ENCODE data around the gene LGALS3BP.
"Not testable (repeated sequence)": the region's sequence is repeated elsewhere in the genome, so short reads cannot be mapped to it uniquely, and the experiment has no call there.

Gene LGALS3BP, protein sequence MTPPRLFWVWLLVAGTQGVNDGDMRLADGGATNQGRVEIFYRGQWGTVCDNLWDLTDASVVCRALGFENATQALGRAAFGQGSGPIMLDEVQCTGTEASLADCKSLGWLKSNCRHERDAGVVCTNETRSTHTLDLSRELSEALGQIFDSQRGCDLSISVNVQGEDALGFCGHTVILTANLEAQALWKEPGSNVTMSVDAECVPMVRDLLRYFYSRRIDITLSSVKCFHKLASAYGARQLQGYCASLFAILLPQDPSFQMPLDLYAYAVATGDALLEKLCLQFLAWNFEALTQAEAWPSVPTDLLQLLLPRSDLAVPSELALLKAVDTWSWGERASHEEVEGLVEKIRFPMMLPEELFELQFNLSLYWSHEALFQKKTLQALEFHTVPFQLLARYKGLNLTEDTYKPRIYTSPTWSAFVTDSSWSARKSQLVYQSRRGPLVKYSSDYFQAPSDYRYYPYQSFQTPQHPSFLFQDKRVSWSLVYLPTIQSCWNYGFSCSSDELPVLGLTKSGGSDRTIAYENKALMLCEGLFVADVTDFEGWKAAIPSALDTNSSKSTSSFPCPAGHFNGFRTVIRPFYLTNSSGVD

DNA sequence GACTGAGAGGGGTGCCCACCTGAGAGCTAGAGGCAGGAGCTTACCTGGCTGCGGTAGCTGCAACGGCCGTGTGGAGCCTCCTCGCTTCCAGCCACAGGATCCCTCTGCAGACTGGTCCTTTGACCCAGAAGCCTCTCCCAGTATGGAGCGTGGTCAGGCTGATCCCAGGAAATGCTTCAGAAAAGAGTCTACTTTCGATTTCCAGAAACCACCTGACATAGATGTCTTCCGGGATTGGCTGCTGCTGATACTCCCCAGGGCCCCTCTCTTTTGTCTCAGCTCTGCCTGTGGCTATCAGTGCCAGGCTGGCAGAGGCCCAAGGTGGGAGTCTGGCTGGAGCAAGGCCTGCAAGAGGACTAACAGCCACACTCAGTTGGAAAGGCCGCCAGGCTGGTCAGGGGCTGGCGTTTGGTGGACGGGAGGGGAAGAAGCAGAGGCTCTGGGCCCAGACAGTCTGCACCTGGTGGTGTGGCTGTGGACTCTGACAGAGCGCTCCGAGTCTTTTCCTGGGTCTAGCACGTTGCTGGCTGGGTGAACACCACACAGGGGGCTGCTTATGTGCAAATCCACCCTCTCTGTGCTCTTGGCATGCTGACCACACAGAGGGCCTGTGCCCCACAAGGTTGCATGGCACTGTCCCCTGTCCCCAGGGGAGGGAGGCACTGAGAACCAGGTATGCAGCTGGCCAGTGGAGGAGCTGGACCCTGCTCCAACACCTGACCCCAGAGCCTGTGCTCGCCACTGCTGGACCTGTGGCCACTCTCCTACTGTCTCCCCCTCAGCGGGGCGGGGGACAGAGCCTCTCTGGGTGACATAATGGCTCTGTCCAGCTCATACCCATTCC, at the start of gene LGALS3BP:
Gene LGALS3BP (minus strand): TSS at position 144 of the 844 bp plus-strand sequence. CDS start 2,732 bp downstream, outside the sequence.
- DNase-seq, result no peak
- TF ChIP-seq GATA1 (IDR thresholded peaks at IDR 0.05; ENCODE audit: low read depth, low read length) (no peak), POLR2A (IDR thresholded peaks at IDR 0.05; ENCODE audit: low read length) (no peak)

DNA sequence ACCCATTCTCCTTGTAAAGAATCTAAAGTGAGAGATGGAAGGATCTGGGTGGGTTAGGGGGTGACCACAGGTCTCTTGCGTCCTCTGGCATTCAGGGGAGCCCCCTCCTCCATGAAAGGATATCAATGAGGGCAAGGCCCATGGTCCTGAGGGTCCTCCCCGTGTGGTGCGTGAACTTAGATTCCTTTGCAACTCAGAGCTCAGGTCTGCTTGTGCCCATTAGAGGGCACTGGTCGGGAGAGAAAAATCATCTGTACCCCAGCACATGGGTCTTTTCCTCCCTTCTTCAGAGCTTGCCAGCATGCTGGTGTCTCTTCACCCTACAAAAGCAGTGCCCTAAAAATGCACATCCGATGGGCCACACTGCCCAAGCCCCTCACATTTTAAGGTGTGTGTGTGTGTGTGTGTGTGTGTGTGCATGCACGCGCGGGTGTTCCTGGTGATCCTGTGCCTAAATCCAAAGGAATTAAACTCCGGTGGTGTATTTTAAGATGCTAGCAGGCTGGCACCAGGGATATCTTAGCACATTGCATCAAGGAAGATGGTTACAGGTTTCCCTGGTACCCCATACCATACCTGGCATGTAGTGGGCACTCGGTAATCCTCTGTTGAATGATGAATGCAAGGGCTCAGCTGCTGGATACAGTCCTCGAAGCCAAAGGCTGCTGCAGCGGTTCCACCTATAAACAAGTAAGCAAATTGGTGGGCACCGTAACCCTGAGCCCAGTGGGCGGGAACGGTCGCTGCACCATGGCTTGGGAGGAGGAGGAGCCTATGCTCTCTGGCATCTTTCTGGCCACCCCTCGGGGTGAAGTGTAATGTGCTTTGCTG, 49.0 kb upstream of the LGALS3BP start:
- TF ChIP-seq POLR2A (IDR thresholded peaks at IDR 0.05; ENCODE audit: low read length) (no peak), GATA1 (IDR thresholded peaks at IDR 0.05; ENCODE audit: low read depth, low read length) (no peak)
- DNase-seq, result no peak

GRCh38 chr17:79027925-79028491, 48.3 kb upstream of the LGALS3BP start:
- DNase-seq, result no peak
- TF ChIP-seq POLR2A (IDR thresholded peaks at IDR 0.05; ENCODE audit: low read length) (no peak), GATA1 (IDR thresholded peaks at IDR 0.05; ENCODE audit: low read depth, low read length) (no peak)

- TF ChIP-seq POLR2A (IDR thresholded peaks at IDR 0.05; ENCODE audit: low read length), result no peak
- TF ChIP-seq GATA1 (IDR thresholded peaks at IDR 0.05; ENCODE audit: low read depth, low read length), result no peak
- peak; percentile 34 to 67 for DNase-seq
Observed at GRCh38 chr17:79027274-79027924, 47.7 kb upstream of the LGALS3BP start.

GRCh38 chr17:79026376-79027273, 46.9 kb upstream of the LGALS3BP start:
- TF ChIP-seq POLR2A (IDR thresholded peaks at IDR 0.05; ENCODE audit: low read length) (no peak), GATA1 (IDR thresholded peaks at IDR 0.05; ENCODE audit: low read depth, low read length) (no peak)
- no peak for DNase-seq

GRCh38 chr17:79024901-79025737, 45.4 kb upstream of the LGALS3BP start:
- DNase-seq, result no peak
- no peak for TF ChIP-seq GATA1 (IDR thresholded peaks at IDR 0.05; ENCODE audit: low read depth, low read length)
- no peak for TF ChIP-seq POLR2A (IDR thresholded peaks at IDR 0.05; ENCODE audit: low read length)

DNA sequence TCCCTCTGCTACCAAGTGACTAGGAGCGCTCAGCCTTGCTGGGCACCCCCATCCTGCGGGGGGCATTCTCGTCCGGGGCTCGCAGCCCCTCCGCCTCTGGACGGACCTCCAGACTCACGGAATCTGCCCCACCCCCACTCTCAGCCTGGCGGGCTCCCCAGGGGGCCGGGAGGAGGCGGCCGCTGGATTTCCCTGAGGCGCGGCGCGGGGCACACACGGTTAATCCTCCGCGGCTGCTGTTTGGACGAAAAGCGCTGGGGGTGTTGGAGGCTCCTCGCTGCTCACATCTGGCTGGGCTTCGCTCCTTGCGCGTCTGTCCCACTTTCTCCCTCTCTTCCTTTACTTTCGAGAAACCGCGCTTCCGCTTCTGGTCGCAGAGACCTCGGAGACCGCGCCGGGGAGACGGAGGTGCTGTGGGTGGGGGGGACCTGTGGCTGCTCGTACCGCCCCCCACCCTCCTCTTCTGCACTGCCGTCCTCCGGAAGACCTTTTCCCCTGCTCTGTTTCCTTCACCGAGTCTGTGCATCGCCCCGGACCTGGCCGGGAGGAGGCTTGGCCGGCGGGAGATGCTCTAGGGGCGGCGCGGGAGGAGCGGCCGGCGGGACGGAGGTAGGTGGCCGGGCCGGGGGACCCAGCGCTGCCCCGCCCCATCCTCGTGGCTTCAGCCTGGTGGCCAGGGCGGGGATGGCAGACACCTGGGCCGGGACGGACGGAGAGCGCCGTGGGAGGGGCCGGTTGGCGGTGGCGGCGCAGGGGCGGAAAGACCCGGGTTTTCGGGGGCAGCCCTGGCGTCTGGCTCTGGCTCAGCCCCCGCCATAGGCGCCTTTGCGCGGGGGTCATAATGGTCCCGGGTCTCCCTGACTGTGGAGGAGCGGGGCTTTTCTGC, 44.4 kb upstream of the LGALS3BP start, which contains the start of gene C1QTNF1:
Gene C1QTNF1 (plus strand): TSS at position 284 of the 886 bp plus-strand sequence. CDS start 19,800 bp downstream, outside the sequence.
- no peak for DNase-seq
- TF ChIP-seq POLR2A (IDR thresholded peaks at IDR 0.05; ENCODE audit: low read length) (no peak), GATA1 (IDR thresholded peaks at IDR 0.05; ENCODE audit: low read depth, low read length) (no peak)

GRCh38 chr17:79023180-79023705, 43.5 kb upstream of the LGALS3BP start:
- no peak for TF ChIP-seq GATA1 (IDR thresholded peaks at IDR 0.05; ENCODE audit: low read depth, low read length)
- TF ChIP-seq POLR2A (IDR thresholded peaks at IDR 0.05; ENCODE audit: low read length), result no peak
- DNase-seq, result no peak

DNA sequence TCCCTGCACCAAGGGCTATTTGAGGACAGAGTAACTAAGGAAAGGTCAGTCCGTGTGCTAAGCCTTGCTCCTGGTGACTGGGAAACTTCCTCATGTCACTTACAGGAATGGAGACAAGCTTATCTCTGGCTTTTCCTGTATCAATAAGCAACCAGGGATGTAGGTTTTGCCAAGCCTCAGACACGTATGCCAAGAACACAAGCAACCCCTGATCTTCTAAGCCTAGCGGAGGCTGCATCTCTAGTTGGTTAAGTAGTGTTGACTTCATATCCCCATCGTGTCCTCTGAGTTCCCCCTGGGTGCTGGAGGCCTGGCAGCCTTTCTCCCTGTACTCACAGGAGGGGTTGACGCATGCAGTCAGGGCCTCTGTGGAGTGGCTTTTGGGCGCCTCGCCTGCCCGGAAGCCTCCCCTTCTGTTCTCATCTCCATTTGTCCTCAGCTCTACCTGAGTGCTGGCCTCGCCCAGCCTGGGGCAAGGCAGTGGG, 42.8 kb upstream of the LGALS3BP start:
- TF ChIP-seq POLR2A (IDR thresholded peaks at IDR 0.05; ENCODE audit: low read length), result no peak
- TF ChIP-seq GATA1 (IDR thresholded peaks at IDR 0.05; ENCODE audit: low read depth, low read length), result no peak
- DNase-seq, result no peak

DNA sequence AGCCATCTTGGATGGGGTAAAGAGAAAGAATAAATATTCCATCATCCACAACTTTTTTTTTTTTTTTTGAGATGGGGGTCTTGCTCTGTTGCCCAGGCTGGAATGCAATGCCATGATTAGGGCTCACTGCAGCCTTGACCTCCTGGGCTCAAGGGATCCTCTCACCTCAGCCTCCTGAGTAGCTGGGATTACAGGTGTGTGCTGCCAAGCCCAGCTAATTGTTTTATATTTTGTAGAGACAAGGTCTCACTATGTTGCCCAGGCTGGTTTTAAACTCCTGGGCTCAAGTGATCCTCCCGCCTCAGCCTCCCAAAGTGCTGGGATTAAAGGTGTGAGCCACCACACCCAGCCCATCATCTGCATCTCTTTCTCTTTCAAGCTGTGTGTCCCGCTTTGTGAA, 42.2 kb upstream of the LGALS3BP start:
- not testable (repeated sequence) for DNase-seq

Measured in erythroblast (primary cell).